Smooth muscle cell (in vitro differentiated cells): Measurements from ENCODE around the gene NFIB. TPM values are rescaled to one million over a fixed set of nuclear protein-coding genes. Genes with fewer than 3 reads are reported as not detected.

Experiments used
- DNase-seq: peaks from one replicate; lab custom pipeline; 2025; ENCODE audit not compliant: unreplicated experiment; lab: John Stamatoyannopoulos, UW
- H2AFZ ChIP-seq: fragments of 200-600 bp; sonication (generic); 2 replicates; pipeline ENCODE4 v1.6.0; 2016; ENCODE audit warnings: antibody characterized with exemption, low read depth, mild to moderate bottlenecking
- H3F3A ChIP-seq: fragments of 200-600 bp; sonication (generic); 2 replicates; pipeline ENCODE4 v1.6.0; 2017; ENCODE audit warnings: antibody characterized with exemption, low read depth
- H3K27ac ChIP-seq: fragments of 200-600 bp; sonication (generic); 2 replicates; pipeline ENCODE4 v1.5.1; 2016; ENCODE audit warnings: low read depth, mild to moderate bottlenecking
- H3K27me3 ChIP-seq: fragments of 200-600 bp; sonication (generic); 2 replicates; pipeline ENCODE4 v1.6.1; 2016; ENCODE audit warnings: low read depth, mild to moderate bottlenecking
- H3K36me3 ChIP-seq: fragments of 200-600 bp; sonication (generic); 2 replicates; pipeline ENCODE4 v1.5.1; 2016; ENCODE audit warnings: low read depth
- H3K4me1 ChIP-seq: fragments of 200-600 bp; sonication (generic); 2 replicates; pipeline ENCODE4 v1.5.1; 2016; ENCODE audit warnings: low read depth
- H3K4me2 ChIP-seq: fragments of 200-600 bp; sonication (generic); 2 replicates; pipeline ENCODE4 v1.6.0; 2016; ENCODE audit warnings: mild to moderate bottlenecking
- H3K4me3 ChIP-seq: fragments of 200-600 bp; sonication (generic); 2 replicates; pipeline ENCODE4 v1.5.1; 2016; ENCODE audit warnings: mild to moderate bottlenecking
- H3K79me2 ChIP-seq: fragments of 200-600 bp; sonication (generic); 2 replicates; pipeline ENCODE4 v1.6.0; 2016; ENCODE audit warnings: low read depth, mild to moderate bottlenecking
- H3K9ac ChIP-seq: fragments of 200-600 bp; sonication (generic); 2 replicates; pipeline ENCODE4 v1.6.0; 2016; ENCODE audit warnings: low read depth
- H3K9me3 ChIP-seq: fragments of 200-600 bp; sonication (generic); replicated peaks from 2 replicates; pipeline ENCODE4 v1.5.1; 2016; ENCODE audit warnings: low read depth
- H4K20me1 ChIP-seq: fragments of 200-600 bp; sonication (generic); 2 replicates; pipeline ENCODE4 v1.6.0; 2016; ENCODE audit warnings: low read depth
- CTCF ChIP-seq: fragments of 200-600 bp; sonication (generic); IDR thresholded peaks from 2 replicates; pipeline ENCODE4 v1.5.1; 2017; ENCODE audit warnings: borderline replicate concordance, mild to moderate bottlenecking, antibody characterized with exemption; ENCODE audit not compliant: insufficient read depth, poor library complexity, severe bottlenecking
- WGBS: methylation state at CpG from one replicate; pipeline ENCODE4 v1.1.7; 2016; ENCODE audit warnings: low lambda C conversion rate; 5-methylcytosine and 5-hydroxymethylcytosine counted together
- polyA plus RNA-seq: library from polyadenylated mRNA; unstranded; fragments of >200 nt; fragmentation: Nextera tagmentation; extraction: Ambion mirVana; gene quantifications from 2 replicates; pipeline ENCODE4 v1.2.1, GENCODE V29; 2016
- total RNA-seq: library from RNA; depleted of rRNA; stranded (reverse); fragments of >200 nt; gene quantifications from 2 replicates; pipeline ENCODE4 v1.2.3, GENCODE V29; 2014

Gene NFIB
- total and polyA plus RNA-seq, 2 experiments from 2014 or later, result 0.93 to 1.7 TPM

GRCh38 chr9:14210428-14210827, 103.5 kb downstream of the NFIB start:
- Histone ChIP-seq H3K4me1 (no peaks in the 10 kb centered on the region), H4K20me1 (no peaks in the 10 kb centered on the region), H3K4me2 (no peak overlapping the region), H3K36me3 (no peaks in the 10 kb centered on the region), H3K27ac (no peak overlapping the region), H3K79me2 (no peaks in the 10 kb centered on the region), H3F3A (no peaks in the 10 kb centered on the region), H3K27me3 (no peaks in the 10 kb centered on the region), H3K9me3 (no peaks in the 10 kb centered on the region), H3K4me3 (no peak overlapping the region), H3K9ac (no peak overlapping the region), H2AFZ (no peak overlapping the region)
- TF ChIP-seq CTCF, result no peak
- no peak for DNase-seq
- WGBS, result 88% methylated on average over 3 of the region's 3 CpGs

- Histone ChIP-seq H3F3A (no peaks in the 10 kb centered on the region), H4K20me1 (no peaks in the 10 kb centered on the region), H3K4me3 (no peak overlapping the region), H3K4me1 (no peaks in the 10 kb centered on the region), H3K9ac (no peak overlapping the region), H3K27me3 (no peaks in the 10 kb centered on the region), H2AFZ (no peak overlapping the region), H3K79me2 (no peaks in the 10 kb centered on the region), H3K4me2 (no peak overlapping the region), H3K27ac (no peak overlapping the region), H3K36me3 (no peaks in the 10 kb centered on the region), H3K9me3 (no peaks in the 10 kb centered on the region)
- DNase-seq, result no peak
- no peak for TF ChIP-seq CTCF
- WGBS, result 86% methylated on average over 8 of the region's 8 CpGs
Observed at GRCh38 chr9:14209399-14210345, 104.3 kb downstream of the NFIB start.

- Histone ChIP-seq H3K4me2 (no peak overlapping the region), H4K20me1 (no peaks in the 10 kb centered on the region), H3K79me2 (no peaks in the 10 kb centered on the region), H3K4me1 (no peaks in the 10 kb centered on the region), H3K9me3 (no peaks in the 10 kb centered on the region), H3K36me3 (no peaks in the 10 kb centered on the region), H3F3A (no peaks in the 10 kb centered on the region), H3K27ac (no peak overlapping the region), H3K9ac (no peak overlapping the region), H3K27me3 (no peaks in the 10 kb centered on the region), H3K4me3 (no peak overlapping the region), H2AFZ (no peak overlapping the region)
- no peak for TF ChIP-seq CTCF
- WGBS, result 60% methylated on average over 6 of the region's 6 CpGs
- DNase-seq, result no peak
Observed at GRCh38 chr9:14207352-14207995, 106.5 kb downstream of the NFIB start.
